ENCODE measurements around the gene CST7. TPM values are rescaled to one million over a fixed set of nuclear protein-coding genes. Genes with fewer than 3 reads are reported as not detected.

The CST7 gene
- polyA plus RNA-seq, 1 of the 3 experiments (the other 2 are of a cell fraction): 0.07 TPM

DNA sequence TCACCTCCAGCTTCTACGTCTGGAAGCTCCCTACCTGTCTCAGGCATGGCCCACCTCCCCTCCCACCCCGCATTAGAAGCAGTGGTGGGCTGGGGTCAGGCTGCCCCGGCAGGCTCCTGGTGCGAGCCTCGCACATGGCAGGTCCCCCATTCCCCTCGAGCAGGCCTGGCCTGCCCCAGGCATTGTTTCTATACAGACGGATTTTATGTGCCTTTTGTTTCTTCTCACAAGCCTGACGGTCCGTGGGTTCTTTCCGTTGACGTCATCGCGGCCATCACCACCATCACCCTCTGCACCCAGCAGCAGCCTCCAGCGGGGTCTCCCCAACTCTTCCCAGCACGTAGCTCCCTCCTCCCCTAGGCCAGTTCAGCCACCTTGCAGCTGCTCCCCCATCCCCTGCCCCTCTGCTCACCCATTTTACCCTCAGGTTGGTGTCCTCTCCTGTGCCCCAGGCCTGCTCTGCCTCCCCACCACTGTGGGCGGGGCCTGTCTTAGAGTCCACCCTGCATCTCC, 4.6 kb downstream of the CST7 start:
- H4K20me1 ChIP-seq (ENCODE audit: insufficient read depth): no peaks in the 10 kb centered on the region
- CTCF ChIA-PET: interaction anchor here (0.8 to 1.5 kb wide), 5 partner anchors 11 to 111 kb away, joined by 3 to 4 read pairs (median 3); no protein-coding TSS in a partner anchor

DNA sequence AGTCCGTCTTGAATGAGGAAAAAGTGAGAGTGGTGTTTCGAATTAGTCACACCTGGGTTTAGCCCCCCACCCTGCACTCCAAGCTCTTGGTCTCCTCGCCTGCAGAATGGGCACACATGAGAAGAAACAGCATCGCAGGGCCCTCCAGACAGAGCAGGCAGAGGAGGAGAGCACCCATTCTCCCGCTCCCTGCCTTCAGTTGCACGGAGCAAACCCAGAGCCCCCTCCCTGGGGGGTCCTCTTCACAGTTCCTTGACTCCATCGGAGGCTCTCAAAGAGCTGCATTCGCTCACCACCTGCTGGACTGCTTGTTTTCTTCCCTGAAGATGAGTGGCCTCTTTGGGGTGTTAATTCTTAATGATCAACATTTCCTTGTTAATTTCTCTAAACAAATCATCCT, 5.1 kb downstream of the CST7 start:
- H3K4me1 ChIP-seq (ENCODE audit: control insufficient read depth in 1 of 2, insufficient read depth in 2 of 2, low read depth in 1 of 2, low read length in 1 of 2): peaks cover 0 to 6% of the 10 kb centered on the region in 2 experiments; a peak in 1 of 4 replicates
- ChIA-PET POLR2A (no interaction called here), CTCF (interaction anchor here (0.8 to 1.5 kb wide), 5 partner anchors 12 to 111 kb away, joined by 3 to 4 read pairs (median 3); no protein-coding TSS in a partner anchor)
- H3K36me3 ChIP-seq (replicated peaks in 1 of 2; ENCODE audit: control insufficient read depth in 1 of 2, insufficient read depth in 2 of 2, low read length in 1 of 2): peaks cover 0 to 13% of the 10 kb centered on the region in 2 experiments
- TF ChIP-seq EZH2phosphoT487 (IDR thresholded peaks at IDR 0.05; ENCODE audit: borderline replicate concordance, low read depth) (no peak), TAF1 (IDR thresholded peaks at IDR 0.05; ENCODE audit: borderline replicate concordance, low read depth, low read length) (no peak), FOXJ3 (CRISPR knock-in tag; IDR thresholded peaks at IDR 0.05) (no peak), NFIC (IDR thresholded peaks at IDR 0.05; ENCODE audit: borderline replicate concordance) (no peak), RAD21 (IDR thresholded peaks at IDR 0.05; ENCODE audit: low read length) (no peak), GATA2 (CRISPR knock-in tag; IDR thresholded peaks at IDR 0.05) (no peak), TCF12 (IDR thresholded peaks at IDR 0.05) (no peak), NRF1 (IDR thresholded peaks at IDR 0.05; ENCODE audit: low read depth, low read length) (no peak), JUND (IDR thresholded peaks at IDR 0.05) (no peak), MEF2A (IDR thresholded peaks at IDR 0.05; ENCODE audit: borderline replicate concordance, low read depth) (no peak), TEAD4 (IDR thresholded peaks at IDR 0.05; ENCODE audit: borderline replicate concordance, insufficient read depth) (no peak), CHD2 (IDR thresholded peaks at IDR 0.05; ENCODE audit: low read length, partially characterized antibody) (no peak), SIN3A (IDR thresholded peaks at IDR 0.05; ENCODE audit: borderline replicate concordance, low read depth, low read length) (no peak), SMC3 (IDR thresholded peaks at IDR 0.05; ENCODE audit: low read depth, low read length) (no peak)
- TF ChIP-seq, protein P1, sequence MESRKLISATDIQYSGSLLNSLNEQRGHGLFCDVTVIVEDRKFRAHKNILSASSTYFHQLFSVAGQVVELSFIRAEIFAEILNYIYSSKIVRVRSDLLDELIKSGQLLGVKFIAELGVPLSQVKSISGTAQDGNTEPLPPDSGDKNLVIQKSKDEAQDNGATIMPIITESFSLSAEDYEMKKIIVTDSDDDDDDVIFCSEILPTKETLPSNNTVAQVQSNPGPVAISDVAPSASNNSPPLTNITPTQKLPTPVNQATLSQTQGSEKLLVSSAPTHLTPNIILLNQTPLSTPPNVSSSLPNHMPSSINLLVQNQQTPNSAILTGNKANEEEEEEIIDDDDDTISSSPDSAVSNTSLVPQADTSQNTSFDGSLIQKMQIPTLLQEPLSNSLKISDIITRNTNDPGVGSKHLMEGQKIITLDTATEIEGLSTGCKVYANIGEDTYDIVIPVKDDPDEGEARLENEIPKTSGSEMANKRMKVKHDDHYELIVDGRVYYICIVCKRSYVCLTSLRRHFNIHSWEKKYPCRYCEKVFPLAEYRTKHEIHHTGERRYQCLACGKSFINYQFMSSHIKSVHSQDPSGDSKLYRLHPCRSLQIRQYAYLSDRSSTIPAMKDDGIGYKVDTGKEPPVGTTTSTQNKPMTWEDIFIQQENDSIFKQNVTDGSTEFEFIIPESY (IDR thresholded peaks at IDR 0.05; ENCODE audit: borderline replicate concordance, low read depth): no peak
- TF ChIP-seq, protein P2, sequence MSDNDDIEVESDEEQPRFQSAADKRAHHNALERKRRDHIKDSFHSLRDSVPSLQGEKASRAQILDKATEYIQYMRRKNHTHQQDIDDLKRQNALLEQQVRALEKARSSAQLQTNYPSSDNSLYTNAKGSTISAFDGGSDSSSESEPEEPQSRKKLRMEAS (IDR thresholded peaks at IDR 0.05; ENCODE audit: low read depth): no peak
- TF ChIP-seq, protein P3, sequence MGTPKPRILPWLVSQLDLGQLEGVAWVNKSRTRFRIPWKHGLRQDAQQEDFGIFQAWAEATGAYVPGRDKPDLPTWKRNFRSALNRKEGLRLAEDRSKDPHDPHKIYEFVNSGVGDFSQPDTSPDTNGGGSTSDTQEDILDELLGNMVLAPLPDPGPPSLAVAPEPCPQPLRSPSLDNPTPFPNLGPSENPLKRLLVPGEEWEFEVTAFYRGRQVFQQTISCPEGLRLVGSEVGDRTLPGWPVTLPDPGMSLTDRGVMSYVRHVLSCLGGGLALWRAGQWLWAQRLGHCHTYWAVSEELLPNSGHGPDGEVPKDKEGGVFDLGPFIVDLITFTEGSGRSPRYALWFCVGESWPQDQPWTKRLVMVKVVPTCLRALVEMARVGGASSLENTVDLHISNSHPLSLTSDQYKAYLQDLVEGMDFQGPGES (IDR thresholded peaks at IDR 0.05; ENCODE audit: low read depth, low read length): no peak
- H3K4me3 ChIP-seq (ENCODE audit: low read depth in 2 of 2, low read length in 1 of 2): no peak overlapping the region
- H3K4me2 ChIP-seq: no peak overlapping the region
- no peak for DNase-seq
- no peaks in the 10 kb centered on the region for H3K9me2 ChIP-seq
- H3K27ac ChIP-seq (ENCODE audit: low read depth in 2 of 2, low read length in 1 of 2): no peak overlapping the region
- H4K20me1 ChIP-seq (ENCODE audit: insufficient read depth): no peaks in the 10 kb centered on the region
- H3K9ac ChIP-seq: no peak overlapping the region
- H3K9me3 ChIP-seq: no peaks in the 10 kb centered on the region
- WGBS (ENCODE audit: low lambda C conversion rate): 83% methylated on average over 8 of the region's 8 CpGs
- H3K27me3 ChIP-seq (ENCODE audit: insufficient read depth): no peaks in the 10 kb centered on the region
- no peaks in the 10 kb centered on the region for H3F3A ChIP-seq (replicated peaks; ENCODE audit: insufficient read depth)
- H3K79me2 ChIP-seq (ENCODE audit: insufficient read depth): no peaks in the 10 kb centered on the region
- no peak overlapping the region for H2AFZ ChIP-seq (ENCODE audit: low read depth)

More for the DNA sequence above, 4.6 kb downstream of the CST7 start:
- Histone ChIP-seq H3K4me3 (ENCODE audit: low read depth in 2 of 2, low read length in 1 of 2) (no peak overlapping the region), H3K4me1 (ENCODE audit: control insufficient read depth in 1 of 2, insufficient read depth in 2 of 2, low read depth in 1 of 2, low read length in 1 of 2) (peaks cover 0 to 6% of the 10 kb centered on the region in 2 experiments; a peak in 1 of 4 replicates), H3K9me3 (no peaks in the 10 kb centered on the region), H2AFZ (ENCODE audit: low read depth) (no peak overlapping the region), H3K79me2 (ENCODE audit: insufficient read depth) (no peaks in the 10 kb centered on the region), H3K9me2 (no peaks in the 10 kb centered on the region), H3K4me2 (no peak overlapping the region), H3K36me3 (replicated peaks in 1 of 2; ENCODE audit: control insufficient read depth in 1 of 2, insufficient read depth in 2 of 2, low read length in 1 of 2) (peaks cover 0 to 9% of the 10 kb centered on the region in 2 experiments), H3F3A (replicated peaks; ENCODE audit: insufficient read depth) (no peaks in the 10 kb centered on the region), H3K9ac (no peak overlapping the region), H3K27me3 (ENCODE audit: insufficient read depth) (no peaks in the 10 kb centered on the region), H3K27ac (ENCODE audit: low read depth in 2 of 2, low read length in 1 of 2) (no peak overlapping the region)
- TF ChIP-seq NRF1 (IDR thresholded peaks at IDR 0.05; ENCODE audit: low read depth, low read length) (no peak), TEAD4 (IDR thresholded peaks at IDR 0.05; ENCODE audit: borderline replicate concordance, insufficient read depth) (no peak)
- TF ChIP-seq, protein P2 (IDR thresholded peaks at IDR 0.05; ENCODE audit: low read depth): no peak
- WGBS (ENCODE audit: low lambda C conversion rate): 92% methylated on average over 15 of the region's 16 CpGs
- DNase-seq: no peak
- POLR2A ChIA-PET: no interaction called here

Measured in SK-N-SH (cell line).